HepG2 (cell line): ENCODE data around the gene C16orf78. TPM values are rescaled to one million over a fixed set of nuclear protein-coding genes. Genes with fewer than 3 reads are reported as not detected.

ENCODE experiments used
- ATAC-seq: fragments of 200-7000 bp; cut with Tn5 transposase; 3 replicates; pipeline ENCODE4 v1.9.1; 2020; ENCODE audit warnings: mild to moderate bottlenecking, moderate library complexity
- BruUV-seq: library from RNA; stranded (reverse); fragments of 400-500 nt; replicated peaks from 2 replicates; lab custom pipeline; 2021; lab: Mats Ljungman, UMichigan
- CTCF ChIA-PET: fragments of 300-600 bp; formaldehyde crosslinking; extraction: SDS; loops from one replicate; lab custom pipeline; 2021; ENCODE audit warnings: low total read pairs, inconsistent platforms, low intra/inter-chr PET ratio; lab: Yijun Ruan, JAX
- POLR2A ChIA-PET: fragments of 350-600 bp; sonication (Branson Sonifier 250); formaldehyde crosslinking; loops from one replicate; lab custom pipeline; 2020; ENCODE audit warnings: antibody characterized with exemption, inconsistent platforms; lab: Yijun Ruan, JAX
- DNase-seq: peaks from one replicate; pipeline ENCODE4 v3.0.0-alpha.2; 2015; ENCODE audit warnings: low spot score
- FAIRE-seq: peaks from 3 replicates; lab custom pipeline; 2011; peaks lifted over from hg19 to GRCh38; lab: Jason Lieb, UNC
- H2AFZ ChIP-seq: one replicate; pipeline ENCODE4 v1.6.1; 2011; ENCODE audit warnings: low read length, inconsistent platforms
- H3K27ac ChIP-seq: fragments of 300-600 bp; 3 replicates; pipeline ENCODE4 v1.8.0; 2011; ENCODE audit warnings: mixed run types, mild to moderate bottlenecking, mixed read lengths, low read length, inconsistent platforms; ENCODE audit not compliant: insufficient read depth; ENCODE audit errors: extremely low read length
- H3K27me3 ChIP-seq, 2 experiments: fragments of 200-600 bp in 1 of 2; 2 replicates in 1 of 2; 3 replicates in 1 of 2; pipeline versions ENCODE4 v1.6.0 to v1.8.0; 2011; ENCODE audit warnings: low read length in 2 of 2, mild to moderate bottlenecking in 2 of 2, moderate library complexity in 2 of 2, inconsistent platforms in 1 of 2; ENCODE audit not compliant: insufficient read depth in 2 of 2, control insufficient read depth in 1 of 2
- H3K36me3 ChIP-seq, 2 experiments: fragments of 200-600 bp in 1 of 2; replicated peaks in 1 of 2; 2 replicates in 1 of 2; 3 replicates in 1 of 2; pipeline versions ENCODE4 v1.5.1 to v1.8.0; 2011; ENCODE audit warnings: low read length in 2 of 2, inconsistent platforms in 1 of 2; ENCODE audit not compliant: insufficient read depth in 2 of 2, control insufficient read depth in 1 of 2
- H3K4me1 ChIP-seq: 2 replicates; pipeline ENCODE4 v1.5.1; 2012; ENCODE audit warnings: low read length, inconsistent platforms; ENCODE audit not compliant: insufficient read depth
- H3K4me2 ChIP-seq: 2 replicates; pipeline ENCODE4 v1.6.0; 2011; ENCODE audit warnings: low read depth, low read length, inconsistent platforms
- H3K4me3 ChIP-seq, 3 experiments: fragments of 200-600 bp in 1 of 3; sonication (generic), shearing (Covaris generic) in 1 of 3; replicated peaks in 1 of 3; 2 replicates each; pipeline ENCODE4 v1.5.1; 2011 to 2016; ENCODE audit warnings: low read length in 3 of 3, inconsistent platforms in 2 of 3, low read depth in 2 of 3, mild to moderate bottlenecking in 2 of 3, control low read depth in 1 of 3, mixed read lengths in 1 of 3; ENCODE audit not compliant: insufficient read depth in 1 of 3
- H3K79me2 ChIP-seq: one replicate; pipeline ENCODE4 v1.6.1; 2011; ENCODE audit warnings: low read length, inconsistent platforms; ENCODE audit not compliant: insufficient read depth
- H3K9ac ChIP-seq: 2 replicates; pipeline ENCODE4 v1.6.0; 2011; ENCODE audit warnings: mild to moderate bottlenecking, low read depth, low read length, inconsistent platforms; ENCODE audit not compliant: insufficient read depth
- H3K9me3 ChIP-seq: 2 replicates; pipeline ENCODE4 v1.5.1; 2012; ENCODE audit warnings: mild to moderate bottlenecking, low read length
- H4K20me1 ChIP-seq: 2 replicates; pipeline ENCODE4 v1.6.0; 2011; ENCODE audit warnings: inconsistent platforms, mild to moderate bottlenecking, low read length, moderate library complexity; ENCODE audit not compliant: insufficient read depth
- HNF4G ChIP-seq, 2 experiments: sonication (generic) in 1 of 2; formaldehyde crosslinking in 1 of 2; IDR thresholded peaks; 2 replicates each; pipeline versions ENCODE4 v1.4.0 to v1.6.1; 2011 to 2020; ENCODE audit warnings: borderline replicate concordance in 2 of 2, low read depth in 2 of 2, mild to moderate bottlenecking in 2 of 2, low read length in 1 of 2, missing genetic modification reagents in 1 of 2, moderate library complexity in 1 of 2
- MED1 ChIP-seq: sonication (generic); formaldehyde crosslinking; IDR thresholded peaks from 2 replicates; pipeline ENCODE4 v1.4.0; 2020; ENCODE audit warnings: missing genetic modification reagents
- MTF1 ChIP-seq: sonication (generic); formaldehyde crosslinking; IDR thresholded peaks from 2 replicates; pipeline ENCODE4 v1.5.0; 2020; ENCODE audit warnings: missing genetic modification reagents
- PHF21A ChIP-seq: sonication (generic); formaldehyde crosslinking; IDR thresholded peaks from 2 replicates; pipeline ENCODE4 v1.5.0; 2020; ENCODE audit warnings: mild to moderate bottlenecking, missing genetic modification reagents
- POGZ ChIP-seq: sonication (generic); formaldehyde crosslinking; IDR thresholded peaks from 2 replicates; pipeline ENCODE4 v1.4.0; 2020; ENCODE audit warnings: mild to moderate bottlenecking, missing genetic modification reagents
- SCMH1 ChIP-seq: sonication (generic); formaldehyde crosslinking; IDR thresholded peaks from 2 replicates; pipeline ENCODE4 v1.9.0; 2021; ENCODE audit warnings: missing genetic modification reagents, mild to moderate bottlenecking, borderline replicate concordance
- THAP9 ChIP-seq: sonication (generic); formaldehyde crosslinking; IDR thresholded peaks from 2 replicates; pipeline ENCODE4; 2020; ENCODE audit warnings: missing genetic modification reagents, mild to moderate bottlenecking, borderline replicate concordance
- TMF1 ChIP-seq: sonication (generic); formaldehyde crosslinking; IDR thresholded peaks from 2 replicates; pipeline ENCODE4 v1.8.1; 2022; ENCODE audit warnings: low read depth, missing genetic modification reagents
- XRCC5 ChIP-seq: fragments of 200-400 bp; formaldehyde crosslinking; optimal IDR thresholded peaks from 2 replicates; pipeline ENCODE3; 2017; ENCODE audit warnings: mild to moderate bottlenecking, low read length
- ZNF207 ChIP-seq: fragments of 450-650 bp; IDR thresholded peaks from 2 replicates; pipeline ENCODE4 v1.6.1; 2016; ENCODE audit warnings: antibody characterized with exemption, borderline replicate concordance
- ZNF569 ChIP-seq: sonication (generic); formaldehyde crosslinking; IDR thresholded peaks from 2 replicates; pipeline ENCODE4 v1.5.0; 2020; ENCODE audit warnings: mild to moderate bottlenecking, missing genetic modification reagents, moderate library complexity, borderline replicate concordance
- WGBS: methylation state at CpG from one replicate; pipeline ENCODE4 v1.1.6; 2017; ENCODE audit warnings: low lambda C conversion rate; 5-methylcytosine and 5-hydroxymethylcytosine counted together
- in situ Hi-C: cut with HindIII; loops from 2 replicates; pipeline ENCODE4 v1.10.0; 2017; ENCODE audit warnings: low pct_unique_long_range_greater_than_20kb; ENCODE audit not compliant: extremely low pct_ligation_motif_present
- intact Hi-C: fragments of 100-400 bp; cut with micrococcal nuclease; formaldehyde crosslinking; loops from one replicate; pipeline ENCODE4 v1.10.0; 2022; ENCODE audit not compliant: unreplicated experiment
- polyA plus RNA-seq, 8 experiments: library from polyadenylated mRNA; depleted of rRNA in 3 of 8; stranded (reverse) in 7 of 8; unstranded in 1 of 8; fragments of >200 nt; fragmentation: Illumina TruSeq in 4 of 8; extraction: Trizol in 4 of 8; gene quantifications; 2 replicates each; pipeline versions ENCODE4 v1.2.1 to v1.2.3, GENCODE V29; 2011 to 2016; ENCODE audit warnings: low read depth in 4 of 8, missing spikeins in 1 of 8, mixed read lengths in 1 of 8; ENCODE audit not compliant: insufficient read depth in 1 of 8
- total RNA-seq, 5 experiments: library from RNA; depleted of rRNA; stranded (reverse); fragments of >200 nt; fragmentation: Illumina TruSeq; extraction: Trizol; gene quantifications; 2 replicates each; pipeline ENCODE4 v1.2.3, GENCODE V29; 2016; ENCODE audit warnings: low read depth in 1 of 5
- TF ChIP-seq, protein P1 (sequence below): sonication (generic); formaldehyde crosslinking; IDR thresholded peaks from 2 replicates; pipeline ENCODE4 v1.5.0; 2020; ENCODE audit warnings: mild to moderate bottlenecking, missing genetic modification reagents, moderate library complexity

Gene C16orf78
- total and polyA plus RNA-seq, 2 of the 13 experiments (the other 11 are each of a cell fraction or from before 2014, with no cell fraction given): not detected

- Histone ChIP-seq H3K27ac (no peak overlapping the region), H3K4me2 (no peak overlapping the region)
- 3% methylated on average over 1 of the region's 1 CpG for WGBS
- peak; percentile 80 for ATAC-seq
- TF ChIP-seq XRCC5: peak; percentile 25
- TF ChIP-seq, protein P1, sequence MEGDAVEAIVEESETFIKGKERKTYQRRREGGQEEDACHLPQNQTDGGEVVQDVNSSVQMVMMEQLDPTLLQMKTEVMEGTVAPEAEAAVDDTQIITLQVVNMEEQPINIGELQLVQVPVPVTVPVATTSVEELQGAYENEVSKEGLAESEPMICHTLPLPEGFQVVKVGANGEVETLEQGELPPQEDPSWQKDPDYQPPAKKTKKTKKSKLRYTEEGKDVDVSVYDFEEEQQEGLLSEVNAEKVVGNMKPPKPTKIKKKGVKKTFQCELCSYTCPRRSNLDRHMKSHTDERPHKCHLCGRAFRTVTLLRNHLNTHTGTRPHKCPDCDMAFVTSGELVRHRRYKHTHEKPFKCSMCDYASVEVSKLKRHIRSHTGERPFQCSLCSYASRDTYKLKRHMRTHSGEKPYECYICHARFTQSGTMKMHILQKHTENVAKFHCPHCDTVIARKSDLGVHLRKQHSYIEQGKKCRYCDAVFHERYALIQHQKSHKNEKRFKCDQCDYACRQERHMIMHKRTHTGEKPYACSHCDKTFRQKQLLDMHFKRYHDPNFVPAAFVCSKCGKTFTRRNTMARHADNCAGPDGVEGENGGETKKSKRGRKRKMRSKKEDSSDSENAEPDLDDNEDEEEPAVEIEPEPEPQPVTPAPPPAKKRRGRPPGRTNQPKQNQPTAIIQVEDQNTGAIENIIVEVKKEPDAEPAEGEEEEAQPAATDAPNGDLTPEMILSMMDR (CRISPR knock-in tag): peak; percentile 39
- no peak for TF ChIP-seq ZNF207
- no peak for TF ChIP-seq MED1 (CRISPR knock-in tag)
- TF ChIP-seq, all 625 proteins: peak for 2
- no TSS peak for BruUV-seq
- peaks cover 1 to 11% of the 10 kb centered on the region in 2 experiments; a peak in 3 of 5 replicates for H3K27me3 ChIP-seq
- FAIRE-seq (peak; percentile 23), DNase-seq (peak; percentile 13)
- H4K20me1 ChIP-seq: no peaks in the 10 kb centered on the region
- in situ Hi-C loops (no loop called here), intact Hi-C loops (no loop called here)
- ChIA-PET POLR2A (no interaction called here), CTCF (no interaction called here)
- H3K9me3 ChIP-seq: no peaks in the 10 kb centered on the region
- no peak overlapping the region for H3K9ac ChIP-seq
- H3K79me2 ChIP-seq: no peaks in the 10 kb centered on the region
- H3K4me1 ChIP-seq: no peaks in the 10 kb centered on the region
- no peak overlapping the region for H3K4me3 ChIP-seq
- H2AFZ ChIP-seq: no peak overlapping the region
- no peaks in the 10 kb centered on the region for H3K36me3 ChIP-seq
Observed at GRCh38 chr16:49382916-49383315, 9.3 kb downstream of the C16orf78 start.

GRCh38 chr16:49395021-49395420, 21.4 kb downstream of the C16orf78 start:
- Histone ChIP-seq H4K20me1 (no peaks in the 10 kb centered on the region), H3K9ac (no peak overlapping the region), H3K27me3 (peaks cover 0 to 10% of the 10 kb centered on the region in 2 experiments; a peak in 1 of 5 replicates), H2AFZ (no peak overlapping the region), H3K79me2 (no peaks in the 10 kb centered on the region), H3K9me3 (no peaks in the 10 kb centered on the region), H3K4me3 (no peak overlapping the region), H3K36me3 (no peaks in the 10 kb centered on the region), H3K4me1 (no peaks in the 10 kb centered on the region), H3K27ac (no peak overlapping the region), H3K4me2 (no peak overlapping the region)
- 0% methylated on average over 1 of the region's 1 CpG for WGBS
- BruUV-seq: no TSS peak
- no peak for ATAC-seq
- CTCF ChIA-PET: no interaction called here
- intact Hi-C loops (no loop called here), in situ Hi-C loops (no loop called here)
- POLR2A ChIA-PET: no interaction called here
- no peak for DNase-seq
- FAIRE-seq: no peak
- TF ChIP-seq POGZ (no peak), TMF1 (CRISPR knock-in tag) (no peak), HNF4G (IDR thresholded peaks at IDR 0.05; ENCODE audit: borderline replicate concordance, low read depth, low read length) (no peak), HNF4G (CRISPR knock-in tag; IDR thresholded peaks at IDR 0.05; ENCODE audit: borderline replicate concordance, low read depth) (no peak), ZNF569 (CRISPR knock-in tag) (no peak), PHF21A (CRISPR knock-in tag) (no peak), MTF1 (CRISPR knock-in tag) (no peak), SCMH1 (no peak), THAP9 (CRISPR knock-in tag) (no peak)
